Panc1 (cell line): ENCODE data around the gene SNCG.

Experiments
- POLR2AphosphoS5 ChIP-seq: IDR thresholded peaks from 2 replicates; pipeline ENCODE4 v1.6.1; 2012; ENCODE audit warnings: mild to moderate bottlenecking, low read depth, low read length, moderate library complexity
- SIN3A ChIP-seq: IDR thresholded peaks from 2 replicates; pipeline ENCODE4 v1.6.1; 2012; ENCODE audit warnings: low read depth, mild to moderate bottlenecking, low read length, moderate library complexity, borderline replicate concordance; ENCODE audit not compliant: insufficient read depth
- TF ChIP-seq, protein P1 (sequence below), 2 experiments: IDR thresholded peaks; 2 replicates each; pipeline ENCODE4 v1.6.1; 2011 to 2012; ENCODE audit warnings: low read depth in 2 of 2, control low read depth in 1 of 2, low read length in 1 of 2, mild to moderate bottlenecking in 1 of 2, moderate library complexity in 1 of 2; ENCODE audit not compliant: insufficient read depth in 1 of 2
- TF ChIP-seq, protein P2 (sequence below): fragments of 450-650 bp; IDR thresholded peaks from 2 replicates; pipeline ENCODE4 v1.5.1; 2017; ENCODE audit warnings: mild to moderate bottlenecking

DNA sequence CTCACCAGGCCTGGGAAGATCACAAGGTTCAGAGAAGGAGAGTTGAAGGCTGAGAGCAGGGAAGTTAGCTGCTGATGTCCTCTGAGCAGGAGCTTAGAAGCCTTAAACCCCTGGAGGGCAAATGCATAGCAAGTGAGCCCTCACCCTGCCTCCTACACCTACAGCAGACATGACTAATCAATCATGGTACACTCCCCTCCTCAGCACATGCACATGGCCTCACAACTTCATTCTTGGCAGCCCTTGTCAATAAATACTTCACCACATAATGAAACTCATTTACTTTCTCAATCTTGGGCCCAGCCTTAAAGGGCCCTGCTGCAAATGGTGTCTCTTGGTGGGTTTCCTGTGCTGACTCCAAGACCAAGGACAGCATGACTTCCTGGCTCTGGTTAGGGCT lies 13.9 kb upstream of the SNCG start:
- TF ChIP-seq, protein P1, sequence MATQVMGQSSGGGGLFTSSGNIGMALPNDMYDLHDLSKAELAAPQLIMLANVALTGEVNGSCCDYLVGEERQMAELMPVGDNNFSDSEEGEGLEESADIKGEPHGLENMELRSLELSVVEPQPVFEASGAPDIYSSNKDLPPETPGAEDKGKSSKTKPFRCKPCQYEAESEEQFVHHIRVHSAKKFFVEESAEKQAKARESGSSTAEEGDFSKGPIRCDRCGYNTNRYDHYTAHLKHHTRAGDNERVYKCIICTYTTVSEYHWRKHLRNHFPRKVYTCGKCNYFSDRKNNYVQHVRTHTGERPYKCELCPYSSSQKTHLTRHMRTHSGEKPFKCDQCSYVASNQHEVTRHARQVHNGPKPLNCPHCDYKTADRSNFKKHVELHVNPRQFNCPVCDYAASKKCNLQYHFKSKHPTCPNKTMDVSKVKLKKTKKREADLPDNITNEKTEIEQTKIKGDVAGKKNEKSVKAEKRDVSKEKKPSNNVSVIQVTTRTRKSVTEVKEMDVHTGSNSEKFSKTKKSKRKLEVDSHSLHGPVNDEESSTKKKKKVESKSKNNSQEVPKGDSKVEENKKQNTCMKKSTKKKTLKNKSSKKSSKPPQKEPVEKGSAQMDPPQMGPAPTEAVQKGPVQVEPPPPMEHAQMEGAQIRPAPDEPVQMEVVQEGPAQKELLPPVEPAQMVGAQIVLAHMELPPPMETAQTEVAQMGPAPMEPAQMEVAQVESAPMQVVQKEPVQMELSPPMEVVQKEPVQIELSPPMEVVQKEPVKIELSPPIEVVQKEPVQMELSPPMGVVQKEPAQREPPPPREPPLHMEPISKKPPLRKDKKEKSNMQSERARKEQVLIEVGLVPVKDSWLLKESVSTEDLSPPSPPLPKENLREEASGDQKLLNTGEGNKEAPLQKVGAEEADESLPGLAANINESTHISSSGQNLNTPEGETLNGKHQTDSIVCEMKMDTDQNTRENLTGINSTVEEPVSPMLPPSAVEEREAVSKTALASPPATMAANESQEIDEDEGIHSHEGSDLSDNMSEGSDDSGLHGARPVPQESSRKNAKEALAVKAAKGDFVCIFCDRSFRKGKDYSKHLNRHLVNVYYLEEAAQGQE (IDR thresholded peaks at IDR 0.05; ENCODE audit: insufficient read depth in 1 of 2, low read depth in 2 of 2, low read length in 1 of 2): no peak
- TF ChIP-seq, protein P2, sequence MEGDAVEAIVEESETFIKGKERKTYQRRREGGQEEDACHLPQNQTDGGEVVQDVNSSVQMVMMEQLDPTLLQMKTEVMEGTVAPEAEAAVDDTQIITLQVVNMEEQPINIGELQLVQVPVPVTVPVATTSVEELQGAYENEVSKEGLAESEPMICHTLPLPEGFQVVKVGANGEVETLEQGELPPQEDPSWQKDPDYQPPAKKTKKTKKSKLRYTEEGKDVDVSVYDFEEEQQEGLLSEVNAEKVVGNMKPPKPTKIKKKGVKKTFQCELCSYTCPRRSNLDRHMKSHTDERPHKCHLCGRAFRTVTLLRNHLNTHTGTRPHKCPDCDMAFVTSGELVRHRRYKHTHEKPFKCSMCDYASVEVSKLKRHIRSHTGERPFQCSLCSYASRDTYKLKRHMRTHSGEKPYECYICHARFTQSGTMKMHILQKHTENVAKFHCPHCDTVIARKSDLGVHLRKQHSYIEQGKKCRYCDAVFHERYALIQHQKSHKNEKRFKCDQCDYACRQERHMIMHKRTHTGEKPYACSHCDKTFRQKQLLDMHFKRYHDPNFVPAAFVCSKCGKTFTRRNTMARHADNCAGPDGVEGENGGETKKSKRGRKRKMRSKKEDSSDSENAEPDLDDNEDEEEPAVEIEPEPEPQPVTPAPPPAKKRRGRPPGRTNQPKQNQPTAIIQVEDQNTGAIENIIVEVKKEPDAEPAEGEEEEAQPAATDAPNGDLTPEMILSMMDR: no peak
- TF ChIP-seq POLR2AphosphoS5 (no peak), SIN3A (no peak)
